Adrenal gland (tissue), 12 donors: ENCODE data around the gene CAMK1D. TPM values are rescaled to one million over a fixed set of nuclear protein-coding genes. Genes with fewer than 3 reads are reported as not detected.

Experiments
- DNase-seq, 7 donors: peaks; one replicate each; pipeline ENCODE4 v3.0.0-alpha.2; 2019 to 2020
- H3K27ac ChIP-seq, 5 donors: fragments of 200-600 bp; sonication (generic) in 4 of 5; 1 replicate in 3 of 5; 2 replicates in 2 of 5; pipeline versions ENCODE4 v1.5.1 to v1.8.0; 2016 to 2020; ENCODE audit warnings: mild to moderate bottlenecking in 1 of 5
- H3K27me3 ChIP-seq: fragments of 200-600 bp; 2 replicates; pipeline ENCODE4 v1.8.0; 2021
- H3K36me3 ChIP-seq, 2 donors: fragments of 200-600 bp; replicated peaks in 1 of 2; 1 replicate in 1 of 2; 2 replicates in 1 of 2; pipeline versions ENCODE4 v1.5.1 to v1.8.0; 2018 to 2022
- H3K4me1 ChIP-seq, 2 donors: fragments of 200-600 bp; replicated peaks in 1 of 2; 1 replicate in 1 of 2; 2 replicates in 1 of 2; pipeline versions ENCODE4 v1.5.1 to v1.8.0; 2018 to 2021
- H3K4me3 ChIP-seq, 4 donors: fragments of 200-600 bp; sonication (generic) in 3 of 4; one replicate each; pipeline ENCODE4 v1.5.1; 2016 to 2018
- H3K9me3 ChIP-seq, 3 donors: fragments of 200-600 bp; sonication (generic) in 1 of 3; replicated peaks in 1 of 3; 1 replicate in 2 of 3; 2 replicates in 1 of 3; pipeline versions ENCODE4 v1.5.1 to v1.8.0; 2016 to 2021
- CTCF ChIP-seq, 6 experiments: fragments of 450-650 bp in 4 of 6; fragments of 200-600 bp in 2 of 6; sonication (generic) in 1 of 6; IDR thresholded peaks; 1 replicate in 5 of 6; 2 replicates in 1 of 6; pipeline versions ENCODE4 v1.5.1 to v1.8.0; 2016 to 2021; ENCODE audit warnings: antibody characterized with exemption in 6 of 6, mild to moderate bottlenecking in 2 of 6, moderate library complexity in 1 of 6
- POLR2A ChIP-seq, 2 donors: fragments of 450-650 bp; IDR thresholded peaks; one replicate each; pipeline ENCODE4 v1.6.1; 2017; ENCODE audit warnings: antibody characterized with exemption in 2 of 2, mild to moderate bottlenecking in 2 of 2, moderate library complexity in 1 of 2
- WGBS, 4 donors: extraction: QIAGEN DNeasy Blood & Tissue Kit in 2 of 4; methylation state at CpG; one replicate each; pipeline versions ENCODE4 v1.1.5 to v1.1.7; 2013 to 2017; 5-methylcytosine and 5-hydroxymethylcytosine counted together
- intact Hi-C, 2 donors: fragments of 100-400 bp; cut with DNase I; formaldehyde crosslinking; loops; one replicate each; pipeline versions ENCODE4 v1.14.1 to v1.15.0; 2022 to 2023
- polyA plus RNA-seq, 3 donors: library from polyadenylated mRNA; stranded (reverse); fragments of 200-250 nt in 2 of 3; fragments of 350-450 nt in 1 of 3; fragmentation: Illumina TruSeq in 1 of 3; extraction: RNeasy Lipid Tissue Mini Kit (QIAGEN cat#74804) in 1 of 3; gene quantifications; one replicate each; pipeline ENCODE4 v1.2.3, GENCODE V29; 2013 to 2014
- total RNA-seq, 9 donors: library from RNA; depleted of rRNA in 4 of 9; stranded (reverse); fragments of >200 nt in 4 of 9; fragments of 120-200 nt in 1 of 9; fragmentation: NEBNext Ultra II Directional in 1 of 9; extraction: Animal tissue kit (Norgen Biotek cat#: 25700) in 1 of 9; gene quantifications; one replicate each; pipeline versions ENCODE4 v1.1.0 to v1.2.4, GENCODE V29; 2013 to 2023
- donor health status: healthy with polysubstance abuse.
- donor health status: Bipolar disorder and iron deficiency.
- donor health status: DM: yes; HTN: yes; CAD: no.
- donor health status: DM: no; HTN: no; CAD: no.
- donor health status: DM: no; HTN: no; CAD: no.
- donor health status: DM: yes; HTN: yes; CAD: no.

The CAMK1D gene
- total and polyA plus RNA-seq, 12 donors, result 2.3 to 9.4 (median 6.5) TPM

GRCh38 chr10:12535656-12536055 lies 186.3 kb downstream of the CAMK1D start:
- H3K4me3 ChIP-seq, result no peak overlapping the region
- TF ChIP-seq POLR2A (IDR thresholded peaks at IDR 0.05) (no peak), CTCF (IDR thresholded peaks at IDR 0.05) (no peak)
- H3K27ac ChIP-seq, result no peak overlapping the region
- H3K9me3 ChIP-seq, result no peaks in the 10 kb centered on the region
- DNase-seq, result no peak
- no peaks in the 10 kb centered on the region for H3K27me3 ChIP-seq
- no peaks in the 10 kb centered on the region for H3K4me1 ChIP-seq
- intact Hi-C loops, result no loop called here
- no peaks in the 10 kb centered on the region for H3K36me3 ChIP-seq

GRCh38 chr10:12538491-12538995 lies 189.2 kb downstream of the CAMK1D start:
- 64 to 90% (median 82%) methylated on average over 9 of the region's 9 CpGs for WGBS, 4 donors
- no peak for TF ChIP-seq POLR2A (IDR thresholded peaks at IDR 0.05)
- no peak for TF ChIP-seq CTCF (IDR thresholded peaks at IDR 0.05)

GRCh38 chr10:12539350-12540164 lies 190.2 kb downstream of the CAMK1D start:
- no peaks in the 10 kb centered on the region for H3K27me3 ChIP-seq
- intact Hi-C loops, result no loop called here
- H3K4me3 ChIP-seq, result no peak overlapping the region
- H3K9me3 ChIP-seq, result no peaks in the 10 kb centered on the region
- no peak for DNase-seq
- no peak for TF ChIP-seq CTCF (IDR thresholded peaks at IDR 0.05)
- TF ChIP-seq POLR2A (IDR thresholded peaks at IDR 0.05), result no peak
- no peak overlapping the region for H3K27ac ChIP-seq
- 77 to 90% (median 85%) methylated on average over 6 to 7 of the region's 7 CpGs for WGBS, 4 donors
- no peaks in the 10 kb centered on the region for H3K4me1 ChIP-seq
- no peaks in the 10 kb centered on the region for H3K36me3 ChIP-seq

More at GRCh38 chr10:12538491-12538995, 189.2 kb downstream of the CAMK1D start:
- Histone ChIP-seq H3K4me3 (no peak overlapping the region), H3K36me3 (no peaks in the 10 kb centered on the region), H3K4me1 (no peaks in the 10 kb centered on the region), H3K27me3 (no peaks in the 10 kb centered on the region), H3K27ac (no peak overlapping the region), H3K9me3 (no peaks in the 10 kb centered on the region)
- intact Hi-C loops, result no loop called here
- DNase-seq, result no peak

GRCh38 chr10:12540341-12540781 lies 191.0 kb downstream of the CAMK1D start:
- DNase-seq, result no peak
- Histone ChIP-seq H3K27me3 (no peaks in the 10 kb centered on the region), H3K4me1 (no peaks in the 10 kb centered on the region), H3K27ac (no peak overlapping the region), H3K4me3 (no peak overlapping the region), H3K9me3 (no peaks in the 10 kb centered on the region), H3K36me3 (no peaks in the 10 kb centered on the region)
- 77 to 86% (median 81%) methylated on average over 4 of the region's 4 CpGs for WGBS, 4 donors
- TF ChIP-seq POLR2A (IDR thresholded peaks at IDR 0.05), result no peak
- no peak for TF ChIP-seq CTCF (IDR thresholded peaks at IDR 0.05)
- intact Hi-C loops, result no loop called here
